Ammon's horn (tissue), 1 donor: ENCODE measurements around the gene FAM50B.

ENCODE experiments used
- DNase-seq: peaks from one replicate; pipeline ENCODE4 v3.0.0-alpha.2; 2016; ENCODE audit warnings: low spot score

Gene FAM50B

DNA sequence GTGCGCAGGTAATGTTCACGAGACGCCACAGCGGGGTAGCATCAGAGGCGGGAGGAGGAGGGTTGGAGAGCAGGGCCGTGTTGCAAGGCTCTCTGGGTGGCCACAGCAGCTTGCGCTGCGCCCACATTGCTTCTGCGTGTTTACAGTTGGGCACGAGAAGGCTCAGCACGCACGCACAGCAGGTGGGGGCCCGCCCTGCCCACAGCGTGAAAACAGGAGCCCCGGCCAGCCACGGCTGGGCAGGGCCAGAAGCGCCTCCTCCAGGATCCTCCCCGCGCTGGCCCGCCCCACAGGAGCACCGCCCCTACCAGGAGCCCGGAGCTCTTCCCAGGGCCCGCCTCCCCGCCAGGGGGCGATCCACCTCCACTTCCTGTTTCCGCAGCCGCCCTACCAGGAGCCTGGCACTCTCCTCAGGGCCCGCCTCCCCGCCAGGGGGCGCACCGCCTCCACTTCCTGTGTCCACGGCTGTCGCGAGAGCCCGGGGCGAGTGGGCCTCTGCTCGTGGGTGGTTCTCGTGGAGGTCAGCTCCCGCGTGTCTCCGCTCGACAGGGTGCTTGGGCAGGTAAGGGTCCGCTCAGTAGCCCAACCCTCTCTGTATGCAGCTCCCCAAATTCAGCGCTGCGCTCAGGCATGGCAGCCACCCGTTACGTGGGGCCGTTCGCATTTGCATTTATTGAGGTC, at the start of gene FAM50B:
FAM50B (plus strand) TSS at position 449 of the 681 bp plus-strand sequence. CDS start 439 bp downstream, outside the sequence.
- peak; percentile 93 for DNase-seq

DNA sequence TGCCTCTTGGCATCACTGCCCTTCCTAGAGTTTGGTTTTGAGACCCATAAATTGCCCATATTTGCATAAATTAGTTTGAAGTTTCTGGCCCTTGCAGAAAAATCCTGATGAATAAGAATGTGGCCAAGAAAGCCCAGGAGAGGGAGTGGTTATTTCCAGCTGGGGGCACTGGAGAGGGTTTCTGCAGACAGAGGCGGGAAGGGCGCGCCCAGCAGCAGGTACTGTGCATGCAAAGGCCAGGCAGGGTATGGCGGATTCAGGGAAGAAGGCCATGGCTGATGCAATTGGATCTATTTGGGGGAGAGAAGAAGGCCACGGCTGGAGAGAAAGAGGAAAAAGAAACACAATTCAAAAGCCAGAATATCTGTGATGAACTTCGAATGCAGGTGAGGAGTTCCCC, 49.5 kb upstream of the FAM50B start:
- no peak for DNase-seq

GRCh38 chr6:3800850-3801591, 48.2 kb upstream of the FAM50B start:
- DNase-seq = no peak

DNA sequence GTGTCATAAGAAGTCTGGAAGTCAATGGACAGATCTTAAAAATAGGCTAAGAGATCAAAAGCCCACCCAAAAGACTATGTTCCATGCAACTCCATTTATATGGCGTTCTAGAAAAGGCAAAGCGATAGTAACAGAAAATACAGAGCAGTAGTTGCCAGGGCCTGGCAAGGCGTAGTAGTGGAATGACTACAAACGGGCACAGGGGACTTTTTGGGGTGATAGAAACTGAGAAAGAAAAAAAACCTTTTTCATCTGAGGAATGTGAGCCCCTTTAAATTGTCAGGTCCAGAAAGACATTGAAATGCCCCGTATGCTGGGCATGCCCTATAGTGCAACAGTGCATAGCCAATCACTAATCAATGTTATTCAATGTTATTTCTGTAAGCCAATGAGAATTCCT, 47.2 kb upstream of the FAM50B start:
- no peak for DNase-seq

GRCh38 chr6:3803627-3804468, 45.3 kb upstream of the FAM50B start:
- DNase-seq = no peak

- DNase-seq = no peak
Measured at GRCh38 chr6:3804964-3805363, 44.2 kb upstream of the FAM50B start.

DNA sequence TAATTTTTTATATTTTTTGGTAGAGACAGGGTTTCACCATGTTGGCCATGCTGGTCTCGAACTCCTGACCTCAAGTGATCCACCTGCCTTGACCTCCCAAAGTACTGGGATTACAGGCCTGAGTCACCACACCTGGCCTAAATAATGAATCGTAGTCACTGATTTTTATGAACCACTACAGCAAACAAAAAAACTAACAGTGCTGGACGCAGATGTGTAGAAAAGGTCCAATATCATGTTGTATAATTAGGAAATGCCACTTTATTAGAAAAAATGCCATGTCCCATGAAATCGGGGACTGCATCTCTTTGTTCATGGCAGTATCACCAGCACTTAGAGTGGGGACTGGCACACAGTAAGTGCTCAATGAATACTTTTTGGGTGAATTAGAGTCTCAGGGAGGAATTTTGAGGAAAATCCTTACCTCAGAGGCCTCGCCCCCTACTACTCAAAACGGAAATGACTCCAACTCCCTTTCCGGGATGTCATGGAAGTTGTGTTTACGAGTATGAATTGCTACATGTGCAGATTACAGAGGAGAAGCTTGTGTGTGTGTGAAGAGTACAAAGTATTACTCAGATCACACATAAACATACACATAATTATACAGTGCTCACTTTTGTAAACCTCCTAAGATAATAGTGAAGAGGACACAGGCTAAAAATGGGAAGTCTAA, 43.6 kb upstream of the FAM50B start:
- no peak for DNase-seq

- DNase-seq = no peak
Measured at GRCh38 chr6:3806169-3806922, 42.8 kb upstream of the FAM50B start.

GRCh38 chr6:3808199-3808598, 41.0 kb upstream of the FAM50B start:
- no peak for DNase-seq

DNA sequence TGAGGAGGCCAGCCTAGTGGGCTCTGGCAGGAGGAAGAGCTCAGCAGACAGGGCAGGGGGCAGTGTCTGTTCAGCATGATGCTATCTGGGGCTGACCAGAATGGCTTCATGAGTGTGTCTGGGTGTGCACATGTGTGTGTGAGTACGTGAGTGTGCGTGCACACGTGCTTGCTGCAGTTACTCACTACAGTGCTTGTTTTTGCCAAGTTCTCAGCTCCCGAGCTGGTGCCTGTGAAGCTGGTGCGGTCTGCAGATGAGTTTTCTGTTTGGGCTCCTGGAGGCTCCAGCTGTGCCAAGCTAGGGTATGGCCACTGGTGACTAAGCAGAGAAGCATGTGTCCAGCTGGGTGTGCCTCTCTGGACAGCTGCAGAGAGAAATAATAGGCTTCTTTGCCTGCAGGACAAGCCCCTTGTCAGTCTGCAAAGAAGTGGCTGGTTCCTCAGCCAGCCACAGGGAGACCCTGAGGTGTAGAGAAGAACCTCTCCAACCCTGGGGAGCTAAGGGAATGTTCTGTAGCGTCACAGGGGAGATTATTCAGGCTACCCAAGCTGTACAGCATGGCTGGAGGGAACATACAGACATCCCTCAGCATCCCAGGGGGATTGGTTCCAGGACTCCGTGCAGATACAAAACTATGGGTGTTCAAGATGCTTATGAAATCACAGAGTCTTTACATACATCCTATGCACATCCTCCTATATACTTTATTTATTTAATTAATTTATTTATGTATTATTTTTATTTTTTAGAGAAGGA, 40.2 kb upstream of the FAM50B start:
- peak; percentile 43 for DNase-seq

DNA sequence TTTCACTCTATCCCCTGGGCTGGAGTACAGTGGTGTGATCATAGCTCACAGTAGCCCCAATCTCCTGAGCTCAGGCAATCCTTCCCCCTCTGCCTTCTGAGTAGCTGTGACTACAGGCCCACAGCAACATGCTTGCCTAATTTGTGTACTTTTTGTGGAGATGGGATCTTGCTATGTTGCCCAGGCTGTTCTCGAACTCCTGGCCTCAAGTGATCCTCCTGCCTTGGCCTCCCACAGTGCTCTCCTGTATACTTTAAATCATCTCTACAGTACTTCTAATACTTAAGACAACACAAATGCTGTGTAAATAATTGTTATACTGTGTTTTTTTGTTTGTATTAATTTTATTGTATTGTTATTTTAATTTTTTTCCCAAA, 39.7 kb upstream of the FAM50B start:
- DNase-seq = no peak

GRCh38 chr6:3809982-3810381, 39.2 kb upstream of the FAM50B start:
- no peak for DNase-seq

GRCh38 chr6:3811191-3811590, 38.0 kb upstream of the FAM50B start:
- DNase-seq = peak; percentile 44

- no peak for DNase-seq
Measured at GRCh38 chr6:3812596-3812995, 36.6 kb upstream of the FAM50B start.

DNA sequence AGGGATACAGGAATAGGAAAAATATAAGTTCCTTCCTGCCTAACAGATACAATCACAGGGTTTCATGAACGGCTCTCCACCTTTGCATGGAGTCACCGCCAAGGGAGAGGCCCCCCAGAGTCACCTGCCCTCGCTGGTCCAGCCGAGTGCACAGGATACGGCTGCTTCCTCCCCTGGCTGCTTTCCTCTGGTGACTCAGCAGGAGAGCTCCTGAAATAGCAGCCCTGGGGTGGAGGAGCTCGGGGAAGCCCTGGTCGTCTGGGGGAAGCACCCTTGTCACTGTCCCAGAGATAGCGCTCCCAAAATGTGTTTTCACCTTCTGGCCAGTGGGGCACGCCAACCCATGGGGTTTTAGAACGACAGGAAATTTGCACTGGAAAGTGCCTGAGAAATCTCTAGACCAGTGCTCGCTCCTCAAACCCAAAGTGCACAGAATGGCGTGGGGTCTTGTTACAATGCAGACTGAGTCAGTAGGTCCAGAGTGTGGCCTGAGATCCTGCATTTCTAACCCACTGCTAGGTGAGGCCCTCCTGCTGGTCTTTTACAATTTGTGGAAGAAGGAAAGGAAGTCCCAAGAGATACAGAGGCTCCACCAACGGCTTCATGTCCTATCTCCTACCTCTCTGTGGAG, 35.9 kb upstream of the FAM50B start:
- no peak for DNase-seq

- DNase-seq = no peak
Measured at GRCh38 chr6:3813918-3814317, 35.3 kb upstream of the FAM50B start.

DNA sequence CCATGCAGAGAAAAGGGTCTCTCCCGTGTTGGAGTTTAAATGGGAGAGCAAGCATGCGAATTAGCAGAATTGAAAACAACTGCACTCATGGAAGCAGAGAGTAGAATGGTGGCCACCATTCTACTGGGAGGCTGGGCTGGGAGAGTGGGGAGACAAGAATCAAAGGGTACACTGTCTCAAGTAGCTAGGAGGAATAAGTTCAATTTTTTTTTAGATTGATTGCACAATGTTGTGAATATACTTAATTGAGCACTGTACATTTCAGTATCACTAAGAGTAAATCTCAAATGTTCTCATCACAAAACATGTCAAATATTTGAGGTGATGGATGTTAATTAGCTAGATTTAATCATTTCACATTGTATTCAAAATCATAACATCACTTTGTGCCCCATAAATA, 34.6 kb upstream of the FAM50B start:
- no peak for DNase-seq

DNA sequence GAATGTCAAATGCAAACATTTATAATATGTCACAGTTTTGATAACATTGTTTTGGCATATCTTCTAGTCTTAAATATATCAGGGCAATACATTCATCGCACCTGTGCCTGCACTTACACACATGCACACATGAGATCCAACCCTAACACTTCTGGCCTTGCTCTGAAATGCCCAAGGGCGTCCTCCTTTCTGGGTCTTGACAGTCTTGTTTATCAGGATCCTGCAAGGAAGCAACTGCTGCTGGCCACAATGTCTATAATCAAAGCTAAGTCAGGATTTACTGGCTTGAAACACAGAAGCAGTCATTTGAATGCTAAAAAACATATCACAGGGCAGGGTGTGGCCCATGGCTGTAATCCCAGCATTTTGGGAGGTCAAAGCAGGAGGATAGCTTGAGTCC, 32.9 kb upstream of the FAM50B start:
- no peak for DNase-seq

GRCh38 chr6:3819161-3820110, 29.7 kb upstream of the FAM50B start:
- no peak for DNase-seq
